H9 (cell line): ENCODE data around the gene FXYD6. TPM values are rescaled to one million over a fixed set of nuclear protein-coding genes. Genes with fewer than 3 reads are reported as not detected.

ENCODE experiments used
- DNase-seq: peaks from one replicate; pipeline ENCODE4 v3.0.0-alpha.2; 2017
- H2AFZ ChIP-seq: one replicate; pipeline ENCODE4 v1.6.1; 2013; ENCODE audit warnings: mild to moderate bottlenecking, low read length, control low read depth, moderate library complexity
- H2AK5ac ChIP-seq: 2 replicates; pipeline ENCODE4 v1.6.1; 2013; ENCODE audit warnings: low read length, control low read depth, mixed read lengths; ENCODE audit not compliant: insufficient read length
- H2BK120ac ChIP-seq: one replicate; pipeline ENCODE4 v1.6.1; 2013; ENCODE audit warnings: low read depth, mild to moderate bottlenecking, low read length, control low read depth, inconsistent platforms; ENCODE audit not compliant: poor library complexity, severe bottlenecking
- H2BK12ac ChIP-seq: 2 replicates; pipeline ENCODE4 v1.6.1; 2013; ENCODE audit warnings: low read length, control low read depth, mixed read lengths, low read depth; ENCODE audit not compliant: insufficient read length
- H2BK15ac ChIP-seq: 2 replicates; pipeline ENCODE4 v1.6.1; 2013; ENCODE audit warnings: low read depth, low read length, control low read depth
- H2BK20ac ChIP-seq: one replicate; pipeline ENCODE4 v1.6.1; 2013; ENCODE audit warnings: low read depth, mild to moderate bottlenecking, low read length, control low read depth, inconsistent platforms; ENCODE audit not compliant: poor library complexity, severe bottlenecking
- H2BK5ac ChIP-seq: 2 replicates; pipeline ENCODE4 v1.6.1; 2013; ENCODE audit warnings: low read length, control low read depth, mixed read lengths; ENCODE audit not compliant: insufficient read length
- H3K14ac ChIP-seq: 2 replicates; pipeline ENCODE4 v1.6.1; 2013; ENCODE audit warnings: low read length, control low read depth; ENCODE audit not compliant: insufficient read depth
- H3K18ac ChIP-seq: 2 replicates; pipeline ENCODE4 v1.6.1; 2013; ENCODE audit warnings: low read depth, mild to moderate bottlenecking, mixed read lengths, low read length, control low read depth; ENCODE audit not compliant: insufficient read length
- H3K23ac ChIP-seq: 2 replicates; pipeline ENCODE4 v1.6.1; 2013; ENCODE audit warnings: low read length, control low read depth, mixed read lengths, low read depth; ENCODE audit not compliant: insufficient read length
- H3K23me2 ChIP-seq: 2 replicates; pipeline ENCODE4 v1.6.1; 2013; ENCODE audit warnings: low read depth, mild to moderate bottlenecking, mixed read lengths, low read length, control low read depth; ENCODE audit not compliant: insufficient read length, poor library complexity, severe bottlenecking
- H3K27ac ChIP-seq: 2 replicates; pipeline ENCODE4 v1.5.1; 2013; ENCODE audit warnings: low read length, control low read depth, mixed read lengths, low read depth; ENCODE audit not compliant: insufficient read length
- H3K27me3 ChIP-seq: 2 replicates; pipeline ENCODE4 v1.6.1; 2013; ENCODE audit warnings: low read length, control low read depth, inconsistent platforms; ENCODE audit not compliant: insufficient read depth
- H3K4ac ChIP-seq: 2 replicates; pipeline ENCODE4 v1.6.1; 2013; ENCODE audit warnings: low read depth, mild to moderate bottlenecking, control low read depth, inconsistent platforms, low read length, moderate library complexity
- H3K4me1 ChIP-seq: 2 replicates; pipeline ENCODE4 v1.6.1; 2013; ENCODE audit warnings: low read length, control low read depth, inconsistent platforms; ENCODE audit not compliant: insufficient read depth
- H3K4me2 ChIP-seq: 2 replicates; pipeline ENCODE4 v1.6.1; 2013; ENCODE audit warnings: low read length, control low read depth, mixed read lengths; ENCODE audit not compliant: insufficient read length, insufficient read depth
- H3K56ac ChIP-seq: 2 replicates; pipeline ENCODE4 v1.6.1; 2013; ENCODE audit warnings: low read depth, mild to moderate bottlenecking, mixed read lengths, low read length, control low read depth; ENCODE audit not compliant: insufficient read length
- H3K79me1 ChIP-seq: 2 replicates; pipeline ENCODE4 v1.6.1; 2013; ENCODE audit warnings: low read depth, mild to moderate bottlenecking, moderate library complexity, low read length, control low read depth, inconsistent platforms; ENCODE audit not compliant: insufficient read depth, poor library complexity, severe bottlenecking
- H3K79me2 ChIP-seq: 2 replicates; pipeline ENCODE4 v1.6.1; 2013; ENCODE audit warnings: low read length, control low read depth, inconsistent platforms; ENCODE audit not compliant: insufficient read depth
- H3K9ac ChIP-seq: 2 replicates; pipeline ENCODE4 v1.6.1; 2013; ENCODE audit warnings: low read length, control low read depth, mixed read lengths; ENCODE audit not compliant: insufficient read length; ENCODE audit errors: extremely low read depth
- H3K9me3 ChIP-seq: one replicate; pipeline ENCODE4 v1.6.1; 2013; ENCODE audit warnings: low read depth, low read length, inconsistent platforms; ENCODE audit not compliant: control insufficient read depth
- H3T11ph ChIP-seq: one replicate; pipeline ENCODE4 v1.6.1; 2013; ENCODE audit warnings: mild to moderate bottlenecking, low read length, control low read depth, inconsistent platforms
- H4K20me1 ChIP-seq: one replicate; pipeline ENCODE4 v1.6.1; 2013; ENCODE audit not compliant: control insufficient read depth, insufficient read length, insufficient read depth
- H4K5ac ChIP-seq: 2 replicates; pipeline ENCODE4 v1.6.1; 2013; ENCODE audit warnings: low read depth, mild to moderate bottlenecking, mixed read lengths, low read length, control low read depth; ENCODE audit not compliant: insufficient read length
- H4K8ac ChIP-seq: replicated peaks from 2 replicates; pipeline ENCODE4 v1.6.1; 2013; ENCODE audit warnings: low read length, control low read depth, mixed read lengths, low read depth; ENCODE audit not compliant: insufficient read length
- H4K91ac ChIP-seq: 2 replicates; pipeline ENCODE4 v1.6.1; 2013; ENCODE audit warnings: low read depth, mild to moderate bottlenecking, moderate library complexity, mixed read lengths, low read length, control low read depth; ENCODE audit not compliant: insufficient read length
- H3K27ac Mint-ChIP-seq, 3 experiments: 2 replicates in 2 of 3; 3 replicates in 1 of 3; pipeline ENCODE4 v1.8.0; 2020 to 2021; ENCODE audit warnings: mixed read lengths in 3 of 3, mild to moderate bottlenecking in 1 of 3, moderate library complexity in 1 of 3
- H3K27me3 Mint-ChIP-seq: 2 replicates; pipeline ENCODE4 v1.8.0; 2021; ENCODE audit warnings: low read depth, mild to moderate bottlenecking, moderate library complexity, mixed read lengths
- H3K36me3 Mint-ChIP-seq, 3 experiments: 2 replicates in 2 of 3; 3 replicates in 1 of 3; pipeline ENCODE4 v1.8.0; 2020 to 2021; ENCODE audit warnings: low read depth in 3 of 3, mixed read lengths in 3 of 3; ENCODE audit not compliant: insufficient read depth in 1 of 3
- H3K4me1 Mint-ChIP-seq, 2 experiments: 2 replicates each; pipeline ENCODE4 v1.8.0; 2020; ENCODE audit warnings: mixed read lengths in 2 of 2
- H3K4me3 Mint-ChIP-seq, 2 experiments: 2 replicates in 1 of 2; 3 replicates in 1 of 2; pipeline ENCODE4 v1.8.0; 2020 to 2021; ENCODE audit warnings: mild to moderate bottlenecking in 2 of 2, mixed read lengths in 2 of 2, moderate library complexity in 1 of 2
- H3K9me3 Mint-ChIP-seq, 2 experiments: 2 replicates in 1 of 2; 3 replicates in 1 of 2; pipeline ENCODE4 v1.8.0; 2020; ENCODE audit warnings: mild to moderate bottlenecking in 2 of 2, mixed read lengths in 2 of 2, moderate library complexity in 1 of 2
- WGBS: extraction: QIAGEN DNeasy Blood & Tissue Kit; methylation state at CpG from one replicate; pipeline ENCODE4 v1.1.7; 2013; ENCODE audit warnings: missing lambda C conversion rate, low lambda C conversion rate, mixed read lengths; ENCODE audit not compliant: insufficient read length; ENCODE audit errors: extremely low coverage; 5-methylcytosine and 5-hydroxymethylcytosine counted together
- total RNA-seq: library from RNA; stranded (reverse); gene quantifications from 2 replicates; pipeline ENCODE4 v1.2.1, GENCODE V29; 2021
- TF ChIP-seq, protein P1 (sequence below): fragments of 200-600 bp; sonication (generic); conservative IDR thresholded peaks from 3 replicates; pipeline ENCODE4 v1.8.0; 2021; ENCODE audit warnings: antibody characterized with exemption, mild to moderate bottlenecking

Gene FXYD6
- total RNA-seq, 1 experiment from 2014 or later: 18.3 TPM

DNA sequence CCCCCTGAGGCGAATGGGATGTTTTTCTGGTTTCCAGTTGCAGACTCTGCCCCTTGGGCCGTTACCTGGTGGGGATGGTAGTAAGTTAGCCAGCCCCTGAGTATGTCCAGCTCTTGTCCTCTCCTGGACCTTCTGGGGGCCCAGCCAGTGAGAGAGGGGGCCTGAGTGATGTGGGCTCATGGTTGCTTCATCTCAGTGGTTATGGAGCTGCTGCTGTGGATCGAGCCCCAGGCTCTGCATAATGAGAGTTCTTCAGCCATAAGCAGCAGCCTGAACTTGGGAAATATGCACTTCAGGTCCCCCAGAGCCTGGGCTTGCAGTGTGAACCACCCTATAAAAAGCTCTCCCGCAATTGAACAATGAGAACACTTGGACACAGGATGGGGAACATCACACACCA lies 46.8 kb upstream of the FXYD6 start:
- no peak overlapping the region for H3K4me3 Mint-ChIP-seq
- Histone ChIP-seq H3K14ac (no peak overlapping the region), H3K4me1 (no peaks in the 10 kb centered on the region), H2BK120ac (no peak overlapping the region), H2BK12ac (no peak overlapping the region), H3K27me3 (no peaks in the 10 kb centered on the region), H3K18ac (no peak overlapping the region), H4K8ac (no peak overlapping the region), H2BK15ac (no peak overlapping the region), H2BK5ac (no peak overlapping the region), H3K56ac (no peak overlapping the region), H2AK5ac (no peak overlapping the region), H3T11ph (no peak overlapping the region), H3K27ac (no peak overlapping the region), H3K79me2 (no peaks in the 10 kb centered on the region), H3K4me2 (no peak overlapping the region), H2BK20ac (no peak overlapping the region), H3K9ac (no peak overlapping the region), H2AFZ (no peak overlapping the region), H4K91ac (no peak overlapping the region), H3K4ac (no peak overlapping the region), H3K23ac (no peak overlapping the region), H4K20me1 (no peaks in the 10 kb centered on the region), H3K79me1 (no peaks in the 10 kb centered on the region), H4K5ac (no peak overlapping the region), H3K23me2 (no peaks in the 10 kb centered on the region), H3K9me3 (no peaks in the 10 kb centered on the region)
- no peaks in the 10 kb centered on the region for H3K9me3 Mint-ChIP-seq
- peaks cover 11% of the 10 kb centered on the region for H3K27me3 Mint-ChIP-seq
- no peak for DNase-seq
- no peak overlapping the region for H3K27ac Mint-ChIP-seq
- peaks cover under 1 to 3% of the 10 kb centered on the region in 2 experiments for H3K4me1 Mint-ChIP-seq
- TF ChIP-seq, protein P1, sequence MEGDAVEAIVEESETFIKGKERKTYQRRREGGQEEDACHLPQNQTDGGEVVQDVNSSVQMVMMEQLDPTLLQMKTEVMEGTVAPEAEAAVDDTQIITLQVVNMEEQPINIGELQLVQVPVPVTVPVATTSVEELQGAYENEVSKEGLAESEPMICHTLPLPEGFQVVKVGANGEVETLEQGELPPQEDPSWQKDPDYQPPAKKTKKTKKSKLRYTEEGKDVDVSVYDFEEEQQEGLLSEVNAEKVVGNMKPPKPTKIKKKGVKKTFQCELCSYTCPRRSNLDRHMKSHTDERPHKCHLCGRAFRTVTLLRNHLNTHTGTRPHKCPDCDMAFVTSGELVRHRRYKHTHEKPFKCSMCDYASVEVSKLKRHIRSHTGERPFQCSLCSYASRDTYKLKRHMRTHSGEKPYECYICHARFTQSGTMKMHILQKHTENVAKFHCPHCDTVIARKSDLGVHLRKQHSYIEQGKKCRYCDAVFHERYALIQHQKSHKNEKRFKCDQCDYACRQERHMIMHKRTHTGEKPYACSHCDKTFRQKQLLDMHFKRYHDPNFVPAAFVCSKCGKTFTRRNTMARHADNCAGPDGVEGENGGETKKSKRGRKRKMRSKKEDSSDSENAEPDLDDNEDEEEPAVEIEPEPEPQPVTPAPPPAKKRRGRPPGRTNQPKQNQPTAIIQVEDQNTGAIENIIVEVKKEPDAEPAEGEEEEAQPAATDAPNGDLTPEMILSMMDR: no peak
- H3K36me3 Mint-ChIP-seq: no peaks in the 10 kb centered on the region
- no CpG with 5 or more reads among the region's 4 CpGs for WGBS
